ENCODE measurements around the gene PUSL1.

The PUSL1 gene

GRCh38 chr1:1347026-1347595 lies 38.7 kb downstream of the PUSL1 start:
- H3K4me3 ChIP-seq (ENCODE audit: control insufficient read depth, low read depth, low read length): peak overlapping the region; percentile 84
- no peak for TF ChIP-seq CTCF (IDR thresholded peaks at IDR 0.05; ENCODE audit: control insufficient read depth, insufficient read depth, low read depth, low read length, missing control alignments)
- DNase-seq (ENCODE audit: low read depth): no peak

GRCh38 chr1:1347663-1348419 lies 39.4 kb downstream of the PUSL1 start:
- no peak for TF ChIP-seq CTCF (IDR thresholded peaks at IDR 0.05; ENCODE audit: control insufficient read depth, insufficient read depth, low read depth, low read length, missing control alignments)
- peak overlapping the region; percentile 84 for H3K4me3 ChIP-seq (ENCODE audit: control insufficient read depth, low read depth, low read length)
- DNase-seq (ENCODE audit: low read depth): no peak

GRCh38 chr1:1348420-1349255 lies 40.2 kb downstream of the PUSL1 start:
- no peak for DNase-seq (ENCODE audit: low read depth)
- H3K4me3 ChIP-seq (ENCODE audit: control insufficient read depth, low read depth, low read length): peak overlapping the region; percentile 84
- TF ChIP-seq CTCF (IDR thresholded peaks at IDR 0.05; ENCODE audit: control insufficient read depth, insufficient read depth, low read depth, low read length, missing control alignments): no peak

GRCh38 chr1:1349256-1350012 lies 41.0 kb downstream of the PUSL1 start, which contains the start of gene DVL1:
DVL1 (minus strand) TSS chr1:1349418; CDS start chr1:1349065, 353 bp downstream.
- TF ChIP-seq CTCF (IDR thresholded peaks at IDR 0.05; ENCODE audit: control insufficient read depth, insufficient read depth, low read depth, low read length, missing control alignments): peak; percentile 50
- no peak for DNase-seq (ENCODE audit: low read depth)
- peak within 1 kb of the TSS; percentile 84 for H3K4me3 ChIP-seq (ENCODE audit: control insufficient read depth, low read depth, low read length)

- TF ChIP-seq CTCF (IDR thresholded peaks at IDR 0.05; ENCODE audit: control insufficient read depth, insufficient read depth, low read depth, low read length, missing control alignments): no peak
- DNase-seq (ENCODE audit: low read depth): no peak
- peak overlapping the region; percentile 10 for H3K4me3 ChIP-seq (ENCODE audit: control insufficient read depth, low read depth, low read length)
Measured at GRCh38 chr1:1351511-1352427, 43.4 kb downstream of the PUSL1 start.
